GM21515 (cell line): ENCODE measurements around the gene SFMBT2.

Experiments used
- ATAC-seq: cut with Tn5 transposase; IDR thresholded peaks from one replicate; pipeline ENCODE4 v1.9.1; 2021; ENCODE audit not compliant: unreplicated experiment

The SFMBT2 gene

DNA sequence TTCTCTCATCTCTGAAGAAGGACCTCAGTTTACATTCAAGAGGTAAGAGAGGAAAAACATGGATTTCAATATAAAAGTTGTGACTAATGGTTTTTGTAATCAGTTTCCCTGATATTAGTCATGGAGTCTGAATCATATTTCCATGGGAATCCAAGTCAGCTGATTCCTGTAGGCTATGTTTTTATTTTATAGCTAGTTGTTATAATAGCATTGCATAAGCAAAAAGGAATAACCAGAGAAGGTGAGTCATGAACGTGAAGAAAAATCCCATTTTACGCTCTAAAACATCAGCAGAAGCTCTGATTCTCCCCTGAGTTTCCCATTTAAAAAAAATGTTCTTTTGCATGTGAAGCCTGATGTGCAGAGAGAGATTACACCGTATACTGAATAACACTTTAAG lies 299.3 kb downstream of the SFMBT2 start:
- ATAC-seq = no peak

DNA sequence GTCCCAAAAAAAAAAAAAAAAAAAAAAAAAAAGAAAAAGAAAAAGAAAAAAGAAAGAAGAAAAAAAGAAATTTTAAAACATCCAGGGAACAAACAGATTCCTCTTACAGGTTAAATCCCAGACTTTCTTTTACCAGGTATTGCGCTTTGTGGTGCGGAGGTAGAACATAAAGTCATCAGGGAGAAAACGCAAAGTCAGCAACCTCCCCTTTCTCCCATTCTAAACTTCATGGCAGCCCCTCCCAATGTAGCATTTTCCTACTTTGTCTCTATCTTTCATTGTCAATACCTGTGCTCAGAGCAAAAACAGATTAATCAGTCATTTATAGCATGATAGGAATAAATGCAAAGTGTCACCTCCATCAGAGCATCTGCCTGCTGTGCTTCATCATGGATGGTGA lies 299.7 kb downstream of the SFMBT2 start:
- no peak for ATAC-seq
